Thoracic aorta (tissue), 2 donors: ENCODE data around the gene INPP4B. TPM values are rescaled to one million over a fixed set of nuclear protein-coding genes. Genes with fewer than 3 reads are reported as not detected.

Experiments used
- ATAC-seq: fragments of 150-250 bp; one replicate; pipeline ENCODE4 v1.8.0; 2017; ENCODE audit warnings: low read depth; ENCODE audit not compliant: insufficient number of reproducible peaks, low FRiP score
- DNase-seq: peaks from one replicate; pipeline ENCODE4 v3.0.0-alpha.2; 2020; ENCODE audit warnings: low spot score
- H3K27ac ChIP-seq, 2 donors: fragments of 200-600 bp; sonication (generic); 1 replicate in 1 of 2; 2 replicates in 1 of 2; pipeline ENCODE4 v1.5.1; 2016; ENCODE audit warnings: mild to moderate bottlenecking in 2 of 2, moderate library complexity in 2 of 2
- H3K27me3 ChIP-seq: fragments of 200-600 bp; sonication (generic); replicated peaks from 2 replicates; pipeline ENCODE4 v1.6.0; 2016; ENCODE audit warnings: mild to moderate bottlenecking; ENCODE audit not compliant: insufficient read depth
- H3K36me3 ChIP-seq: fragments of 200-600 bp; sonication (generic); one replicate; pipeline ENCODE4 v1.5.1; 2016
- H3K4me1 ChIP-seq, 2 donors: fragments of 200-600 bp; sonication (generic); 1 replicate in 1 of 2; 2 replicates in 1 of 2; pipeline versions ENCODE4 v1.5.1 to v1.6.0; 2016; ENCODE audit warnings: low read depth in 2 of 2, mild to moderate bottlenecking in 1 of 2; ENCODE audit not compliant: control insufficient read depth in 1 of 2
- H3K4me3 ChIP-seq: fragments of 200-600 bp; sonication (generic); 2 replicates; pipeline ENCODE4 v1.5.1; 2016; ENCODE audit warnings: mild to moderate bottlenecking
- H3K9me3 ChIP-seq: fragments of 200-600 bp; sonication (generic); 2 replicates; pipeline ENCODE4 v1.5.1; 2016
- total RNA-seq, 2 donors: library from RNA; depleted of rRNA; stranded (reverse); fragments of >200 nt; gene quantifications; one replicate each; pipeline versions ENCODE4 v1.1.0 to v1.2.3, GENCODE V29; 2016
- TF ChIP-seq, protein P1 (sequence below): fragments of 200-600 bp; sonication (generic); IDR thresholded peaks from one replicate; pipeline ENCODE4 v1.5.1; 2019; ENCODE audit warnings: antibody characterized with exemption

Gene INPP4B
- total RNA-seq, 2 donors from 2014 or later = 21.1 to 30.4 TPM

DNA sequence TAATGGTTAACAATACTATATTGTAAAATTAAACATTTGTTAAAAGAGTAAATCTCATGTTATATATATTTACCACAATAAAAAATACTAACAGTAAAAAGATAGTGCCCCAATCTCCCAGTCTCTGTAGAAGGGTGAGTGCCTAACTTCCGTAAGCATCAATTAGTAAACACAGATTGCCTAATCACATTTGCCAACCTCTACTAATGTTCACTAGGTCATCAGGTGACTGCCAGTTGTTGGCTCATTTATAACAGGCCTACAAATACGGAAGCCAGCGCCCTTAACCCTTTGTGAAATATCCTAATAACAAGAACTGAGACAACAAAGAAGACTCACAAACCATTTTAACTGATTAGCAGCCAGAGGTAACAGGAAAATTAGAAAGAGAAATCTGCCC is 345.1 kb downstream of the INPP4B start:
- Histone ChIP-seq H3K4me1 (no peaks in the 10 kb centered on the region), H3K27me3 (no peaks in the 10 kb centered on the region), H3K36me3 (no peaks in the 10 kb centered on the region), H3K27ac (no peak overlapping the region), H3K4me3 (no peak overlapping the region), H3K9me3 (no peaks in the 10 kb centered on the region)
- no peak for DNase-seq
- ATAC-seq = no peak
- TF ChIP-seq, protein P1, sequence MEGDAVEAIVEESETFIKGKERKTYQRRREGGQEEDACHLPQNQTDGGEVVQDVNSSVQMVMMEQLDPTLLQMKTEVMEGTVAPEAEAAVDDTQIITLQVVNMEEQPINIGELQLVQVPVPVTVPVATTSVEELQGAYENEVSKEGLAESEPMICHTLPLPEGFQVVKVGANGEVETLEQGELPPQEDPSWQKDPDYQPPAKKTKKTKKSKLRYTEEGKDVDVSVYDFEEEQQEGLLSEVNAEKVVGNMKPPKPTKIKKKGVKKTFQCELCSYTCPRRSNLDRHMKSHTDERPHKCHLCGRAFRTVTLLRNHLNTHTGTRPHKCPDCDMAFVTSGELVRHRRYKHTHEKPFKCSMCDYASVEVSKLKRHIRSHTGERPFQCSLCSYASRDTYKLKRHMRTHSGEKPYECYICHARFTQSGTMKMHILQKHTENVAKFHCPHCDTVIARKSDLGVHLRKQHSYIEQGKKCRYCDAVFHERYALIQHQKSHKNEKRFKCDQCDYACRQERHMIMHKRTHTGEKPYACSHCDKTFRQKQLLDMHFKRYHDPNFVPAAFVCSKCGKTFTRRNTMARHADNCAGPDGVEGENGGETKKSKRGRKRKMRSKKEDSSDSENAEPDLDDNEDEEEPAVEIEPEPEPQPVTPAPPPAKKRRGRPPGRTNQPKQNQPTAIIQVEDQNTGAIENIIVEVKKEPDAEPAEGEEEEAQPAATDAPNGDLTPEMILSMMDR = no peak

DNA sequence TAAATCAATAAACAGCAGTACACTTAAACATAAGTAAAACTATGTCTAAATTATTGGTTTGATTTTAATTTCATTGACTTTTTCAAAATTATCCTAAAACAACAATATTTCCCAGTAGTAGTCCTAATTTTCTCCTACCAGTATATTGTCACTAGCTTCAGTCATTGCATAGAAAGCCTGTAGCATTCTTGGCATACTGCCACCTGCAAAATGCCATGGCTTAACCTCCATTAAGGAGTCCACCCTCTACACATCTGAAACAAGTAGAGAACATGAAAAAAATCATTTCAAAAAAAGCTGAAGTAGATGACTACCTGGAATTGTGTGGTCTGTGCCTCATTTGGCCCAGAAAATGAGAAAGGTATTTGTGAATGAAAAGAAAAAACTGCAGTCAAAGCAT is 348.5 kb downstream of the INPP4B start:
- TF ChIP-seq, protein P1 = no peak
- Histone ChIP-seq H3K27ac (no peak overlapping the region), H3K9me3 (no peaks in the 10 kb centered on the region), H3K36me3 (no peaks in the 10 kb centered on the region), H3K27me3 (no peaks in the 10 kb centered on the region), H3K4me1 (no peaks in the 10 kb centered on the region), H3K4me3 (no peak overlapping the region)
- DNase-seq (no peak), ATAC-seq (no peak)

DNA sequence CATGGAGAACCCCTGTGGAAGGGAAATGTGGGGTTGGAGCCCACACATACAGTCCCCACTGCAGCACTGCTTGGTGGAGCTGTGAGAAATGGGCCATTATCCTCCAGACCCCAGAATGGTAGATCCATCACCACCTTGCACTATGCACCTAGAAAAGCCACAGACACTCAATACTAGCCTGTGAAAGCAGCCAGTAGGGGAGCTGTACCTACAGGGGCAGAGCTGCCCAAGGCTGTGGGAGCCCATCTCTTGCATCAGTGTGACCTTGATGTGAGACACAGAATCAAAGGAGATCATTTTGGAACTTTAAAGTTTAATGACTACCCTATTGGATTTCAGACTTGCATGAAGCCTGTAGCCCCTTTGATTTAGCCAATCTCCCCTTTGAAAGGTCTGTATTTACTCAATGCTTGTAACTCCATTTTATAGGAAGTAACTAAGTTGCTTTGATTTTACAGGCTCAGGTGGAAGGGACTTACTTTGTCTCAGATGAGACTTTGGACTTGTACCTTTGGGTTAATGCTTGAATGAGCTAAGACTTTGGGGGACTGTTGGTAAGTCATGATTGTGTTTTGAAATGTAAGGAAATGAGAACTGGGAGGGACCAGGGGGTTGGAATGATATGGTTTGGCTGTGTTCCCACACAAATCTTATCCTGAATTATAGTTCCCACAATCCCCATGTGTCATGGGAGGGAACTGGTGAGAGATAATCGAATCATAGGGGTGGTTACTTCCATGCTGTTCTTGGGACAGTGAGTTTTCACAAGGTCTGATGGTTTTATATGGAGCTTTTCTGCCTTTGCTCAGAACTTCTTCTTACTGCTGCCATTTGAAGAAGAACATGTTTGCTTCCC is 352.6 kb downstream of the INPP4B start:
- DNase-seq = no peak
- ATAC-seq = no peak
- H3K27me3 ChIP-seq = no peaks in the 10 kb centered on the region
- no peak overlapping the region for H3K27ac ChIP-seq
- H3K36me3 ChIP-seq = no peaks in the 10 kb centered on the region
- TF ChIP-seq, protein P1 = no peak
- peaks cover 5% of the 10 kb centered on the region for H3K9me3 ChIP-seq
- H3K4me1 ChIP-seq = no peaks in the 10 kb centered on the region
- no peak overlapping the region for H3K4me3 ChIP-seq

DNA sequence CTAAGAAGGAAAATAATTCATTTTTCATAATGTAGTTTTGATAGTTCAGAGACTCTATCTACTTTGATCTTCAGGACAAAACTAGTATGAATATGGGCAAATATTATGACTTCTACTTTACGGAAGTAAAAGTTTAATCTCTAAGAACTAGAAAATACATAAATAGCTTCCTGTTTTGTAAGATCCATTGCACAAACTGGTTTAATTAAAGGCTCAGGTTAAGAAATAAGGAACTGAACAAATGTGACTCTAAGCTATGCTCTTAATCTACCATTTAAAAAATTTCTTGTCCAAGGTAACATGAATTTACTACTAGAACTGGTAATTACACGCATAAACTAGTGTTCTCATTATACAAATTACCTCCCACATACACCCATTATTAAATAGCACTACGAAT is 360.6 kb downstream of the INPP4B start:
- Histone ChIP-seq H3K9me3 (peaks cover 6% of the 10 kb centered on the region), H3K27ac (no peak overlapping the region), H3K4me3 (no peak overlapping the region), H3K4me1 (no peaks in the 10 kb centered on the region), H3K36me3 (no peaks in the 10 kb centered on the region), H3K27me3 (no peaks in the 10 kb centered on the region)
- no peak for DNase-seq
- TF ChIP-seq, protein P1 = no peak
- no peak for ATAC-seq

DNA sequence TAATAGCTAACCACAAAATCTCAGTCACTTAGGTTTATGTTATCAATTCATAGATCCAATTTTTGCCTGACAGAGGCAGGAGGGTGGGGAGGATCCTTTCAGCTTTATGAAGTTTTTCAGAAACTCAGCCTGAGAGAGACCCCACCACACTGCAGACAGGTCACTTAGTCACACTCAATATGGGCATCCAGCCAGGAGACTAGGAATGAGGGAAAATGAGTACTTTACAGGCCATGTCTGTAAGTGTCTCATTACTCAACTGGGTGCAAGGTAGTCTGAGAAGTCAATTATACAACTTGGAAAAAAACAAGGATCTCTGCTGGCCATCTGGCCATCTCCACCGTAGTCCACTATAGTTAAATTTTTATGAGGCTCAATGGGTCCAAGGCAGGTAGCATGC is 365.9 kb downstream of the INPP4B start:
- DNase-seq = no peak
- TF ChIP-seq, protein P1 = no peak
- Histone ChIP-seq H3K9me3 (no peaks in the 10 kb centered on the region), H3K27ac (no peak overlapping the region), H3K36me3 (no peaks in the 10 kb centered on the region), H3K4me1 (no peaks in the 10 kb centered on the region), H3K4me3 (no peak overlapping the region), H3K27me3 (no peaks in the 10 kb centered on the region)
- no peak for ATAC-seq
